ENCODE measurements around the gene TRIB2. TPM values are rescaled to one million over a fixed set of nuclear protein-coding genes. Genes with fewer than 3 reads are reported as not detected.

TRIB2 gene
- total RNA-seq, 1 experiment from 2014 or later, result 100.0 TPM

DNA sequence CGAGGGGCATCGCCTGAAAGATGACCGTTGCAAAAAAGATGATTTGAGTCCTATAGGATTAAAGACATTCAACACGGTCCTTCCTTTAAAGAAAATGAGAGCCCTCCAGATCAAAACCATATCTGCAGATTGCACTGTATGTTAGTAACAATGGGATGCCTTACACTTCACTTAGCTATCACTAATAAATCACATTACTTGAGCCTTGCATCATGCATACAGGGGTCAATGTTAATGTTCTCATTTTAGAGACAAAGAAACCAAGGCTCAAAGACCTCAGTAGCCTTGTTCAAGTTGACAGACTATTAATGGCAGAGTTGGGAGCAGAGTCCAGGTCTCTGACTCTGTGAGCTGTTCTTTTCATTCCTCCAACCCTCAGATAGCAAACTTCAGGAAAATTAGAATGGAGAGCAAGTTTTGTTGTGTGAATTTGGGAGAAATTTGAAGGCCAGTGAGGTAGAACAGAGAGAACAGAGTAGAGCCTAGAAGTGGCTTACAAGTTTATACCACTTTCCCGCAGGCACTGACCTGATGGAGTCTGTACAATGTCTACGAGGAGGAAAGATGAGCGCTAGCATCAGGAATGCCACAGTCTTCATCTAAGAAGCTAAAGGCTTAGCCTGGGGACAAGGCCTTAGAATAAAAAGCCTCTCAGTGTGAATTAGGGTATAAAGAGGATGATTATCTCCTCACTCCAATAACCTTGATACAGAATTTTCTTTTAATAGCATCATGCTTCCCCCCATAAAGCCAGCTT lies 48.3 kb downstream of the TRIB2 start:
- Histone ChIP-seq H3K27me3 (replicated peaks; ENCODE audit: insufficient read depth, low read depth, low read length, poor library complexity) (peaks cover 25% of the 10 kb centered on the region), H3K4me3 (ENCODE audit: low read depth, low read length, poor library complexity, severe bottlenecking) (no peak overlapping the region), H3K36me3 (ENCODE audit: insufficient read depth, low read length, poor library complexity, severe bottlenecking) (no peaks in the 10 kb centered on the region), H3K27ac (ENCODE audit: low read depth, low read length, poor library complexity, severe bottlenecking) (no peak overlapping the region), H3K4me1 (ENCODE audit: insufficient read depth, low read length, poor library complexity, severe bottlenecking) (peaks cover 13% of the 10 kb centered on the region), H3K9me3 (ENCODE audit: low read depth, low read length, poor library complexity, severe bottlenecking) (no peaks in the 10 kb centered on the region)
- POLR2A ChIA-PET (ENCODE audit: low non-redundant PET), result no interaction called here
- CTCF ChIA-PET, result no interaction called here
- TF ChIP-seq, protein P1, sequence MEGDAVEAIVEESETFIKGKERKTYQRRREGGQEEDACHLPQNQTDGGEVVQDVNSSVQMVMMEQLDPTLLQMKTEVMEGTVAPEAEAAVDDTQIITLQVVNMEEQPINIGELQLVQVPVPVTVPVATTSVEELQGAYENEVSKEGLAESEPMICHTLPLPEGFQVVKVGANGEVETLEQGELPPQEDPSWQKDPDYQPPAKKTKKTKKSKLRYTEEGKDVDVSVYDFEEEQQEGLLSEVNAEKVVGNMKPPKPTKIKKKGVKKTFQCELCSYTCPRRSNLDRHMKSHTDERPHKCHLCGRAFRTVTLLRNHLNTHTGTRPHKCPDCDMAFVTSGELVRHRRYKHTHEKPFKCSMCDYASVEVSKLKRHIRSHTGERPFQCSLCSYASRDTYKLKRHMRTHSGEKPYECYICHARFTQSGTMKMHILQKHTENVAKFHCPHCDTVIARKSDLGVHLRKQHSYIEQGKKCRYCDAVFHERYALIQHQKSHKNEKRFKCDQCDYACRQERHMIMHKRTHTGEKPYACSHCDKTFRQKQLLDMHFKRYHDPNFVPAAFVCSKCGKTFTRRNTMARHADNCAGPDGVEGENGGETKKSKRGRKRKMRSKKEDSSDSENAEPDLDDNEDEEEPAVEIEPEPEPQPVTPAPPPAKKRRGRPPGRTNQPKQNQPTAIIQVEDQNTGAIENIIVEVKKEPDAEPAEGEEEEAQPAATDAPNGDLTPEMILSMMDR (conservative IDR thresholded peaks at IDR 0.05; ENCODE audit: low read depth, low read length), result no peak
- intact Hi-C loops (cut with micrococcal nuclease; ENCODE audit: unreplicated experiment), result no loop called here
- no TSS peak for BruUV-seq (replicated peaks)
- DNase-seq (ENCODE audit: low spot score), result no peak

DNA sequence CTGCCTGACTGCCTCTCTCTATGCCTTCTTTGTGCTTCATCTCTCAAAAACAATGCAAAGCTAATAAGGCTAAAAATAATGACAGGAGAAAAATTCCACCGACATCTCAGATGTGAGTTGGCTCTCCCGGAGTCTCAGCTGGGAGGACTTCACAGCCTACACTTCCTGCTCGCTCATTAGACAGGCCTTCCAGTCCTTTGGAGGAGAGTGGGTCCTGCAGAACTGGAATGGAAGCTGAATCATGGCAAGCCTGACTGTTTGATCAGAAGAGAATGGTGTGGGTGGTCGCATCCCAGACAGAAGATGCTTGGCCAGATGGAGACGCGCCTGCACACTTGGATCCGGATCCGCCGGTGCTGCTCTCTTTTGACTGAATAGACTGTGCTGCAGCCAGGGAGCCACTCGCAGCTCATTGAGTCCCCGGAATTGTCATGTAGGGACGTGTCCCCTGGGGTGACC lies 49.7 kb downstream of the TRIB2 start:
- Histone ChIP-seq H3K36me3 (ENCODE audit: insufficient read depth, low read length, poor library complexity, severe bottlenecking) (no peaks in the 10 kb centered on the region), H3K27me3 (replicated peaks; ENCODE audit: insufficient read depth, low read depth, low read length, poor library complexity) (peaks cover 36% of the 10 kb centered on the region), H3K9me3 (ENCODE audit: low read depth, low read length, poor library complexity, severe bottlenecking) (no peaks in the 10 kb centered on the region), H3K27ac (ENCODE audit: low read depth, low read length, poor library complexity, severe bottlenecking) (no peak overlapping the region), H3K4me3 (ENCODE audit: low read depth, low read length, poor library complexity, severe bottlenecking) (no peak overlapping the region), H3K4me1 (ENCODE audit: insufficient read depth, low read length, poor library complexity, severe bottlenecking) (no peaks in the 10 kb centered on the region)
- TF ChIP-seq, protein P1 (conservative IDR thresholded peaks at IDR 0.05; ENCODE audit: low read depth, low read length), result no peak
- no peak for TF ChIP-seq EZH2 (IDR thresholded peaks at IDR 0.05; ENCODE audit: borderline replicate concordance, low read depth, low read length, poor library complexity, severe bottlenecking)
- POLR2A ChIA-PET (ENCODE audit: low non-redundant PET), result no interaction called here
- intact Hi-C loops (cut with micrococcal nuclease; ENCODE audit: unreplicated experiment), result no loop called here
- DNase-seq (ENCODE audit: low spot score), result no peak
- no TSS peak for BruUV-seq (replicated peaks)
- CTCF ChIA-PET, result no interaction called here

DNA sequence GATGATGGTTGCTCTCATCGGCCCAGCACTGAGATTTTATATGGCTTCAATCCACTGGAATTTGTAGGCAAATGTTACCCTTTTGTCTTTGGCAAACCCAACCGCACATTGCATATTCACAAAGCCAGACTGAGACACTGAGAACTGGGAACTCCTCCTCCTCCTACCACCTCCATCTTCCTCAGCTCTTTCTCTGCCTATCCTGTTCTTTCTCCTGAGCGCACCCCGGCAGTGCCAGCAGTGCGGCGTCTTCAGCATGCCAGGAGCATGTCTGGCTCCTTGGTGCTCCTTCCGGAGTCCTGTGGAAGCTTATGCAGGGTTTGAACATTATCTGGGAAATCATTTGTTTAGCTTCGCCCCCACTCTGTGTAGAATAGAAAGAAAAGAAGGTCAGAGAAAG lies 50.8 kb downstream of the TRIB2 start:
- Histone ChIP-seq H3K27ac (ENCODE audit: low read depth, low read length, poor library complexity, severe bottlenecking) (no peak overlapping the region), H3K27me3 (replicated peaks; ENCODE audit: insufficient read depth, low read depth, low read length, poor library complexity) (peaks cover 36% of the 10 kb centered on the region), H3K9me3 (ENCODE audit: low read depth, low read length, poor library complexity, severe bottlenecking) (no peaks in the 10 kb centered on the region), H3K36me3 (ENCODE audit: insufficient read depth, low read length, poor library complexity, severe bottlenecking) (no peaks in the 10 kb centered on the region), H3K4me3 (ENCODE audit: low read depth, low read length, poor library complexity, severe bottlenecking) (no peak overlapping the region), H3K4me1 (ENCODE audit: insufficient read depth, low read length, poor library complexity, severe bottlenecking) (no peaks in the 10 kb centered on the region)
- no TSS peak for BruUV-seq (replicated peaks)
- POLR2A ChIA-PET (ENCODE audit: low non-redundant PET), result no interaction called here
- intact Hi-C loops (cut with micrococcal nuclease; ENCODE audit: unreplicated experiment), result no loop called here
- TF ChIP-seq EZH2 (IDR thresholded peaks at IDR 0.05; ENCODE audit: borderline replicate concordance, low read depth, low read length, poor library complexity, severe bottlenecking), result no peak
- TF ChIP-seq, protein P1 (conservative IDR thresholded peaks at IDR 0.05; ENCODE audit: low read depth, low read length), result no peak
- CTCF ChIA-PET, result no interaction called here
- DNase-seq (ENCODE audit: low spot score), result no peak
